ENCODE data around the gene C1orf159. TPM values are rescaled to one million over a fixed set of nuclear protein-coding genes. Genes with fewer than 3 reads are reported as not detected.

C1orf159 gene
- total and polyA plus RNA-seq, 9 of the 15 experiments (the other 6 are each of a cell fraction or from before 2014, with no cell fraction given), result 0.28 to 54.9 (median 10.6) TPM

DNA sequence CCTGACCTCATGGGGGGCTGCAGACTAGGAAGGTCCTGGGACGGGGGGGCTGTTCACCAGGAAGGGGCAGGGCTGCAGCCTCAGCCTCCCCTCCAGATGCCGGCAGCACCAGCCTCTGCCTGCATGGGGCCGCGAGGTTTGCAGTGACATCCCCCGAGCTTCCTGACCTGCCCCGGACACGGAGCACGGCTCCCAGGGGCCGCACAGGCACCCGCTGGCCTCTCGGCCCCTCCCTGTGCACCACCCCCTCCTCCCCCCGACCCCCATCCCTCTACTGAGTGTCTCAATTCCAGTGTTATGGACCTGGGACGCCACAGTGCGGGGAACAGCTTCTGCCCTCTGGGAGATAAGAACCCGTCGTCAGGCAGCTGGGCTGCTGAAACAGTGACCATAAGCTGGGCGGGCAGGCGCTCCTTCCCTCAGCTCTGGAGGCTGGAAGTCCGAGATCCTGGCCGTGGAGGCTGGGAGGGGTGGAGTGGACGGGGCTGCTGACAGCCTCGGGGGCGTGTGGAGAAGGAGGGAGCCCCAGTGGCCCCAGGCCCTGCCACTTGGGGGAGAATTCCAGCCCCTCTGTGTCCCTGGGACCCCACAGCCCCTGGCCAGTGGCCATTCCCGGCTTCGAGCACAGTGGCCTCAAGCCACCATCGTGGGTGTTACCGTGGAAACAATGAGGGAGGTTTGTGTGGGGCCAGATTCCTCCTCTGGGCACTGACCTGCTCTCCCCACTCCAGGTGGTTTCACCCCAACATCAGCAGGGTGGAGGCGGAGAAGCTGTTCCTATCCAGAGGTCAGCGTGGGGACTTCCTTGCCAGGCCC, 53.3 kb downstream of the C1orf159 start (continued):
- TF ChIP-seq ZNF347 (CRISPR knock-in tag; IDR thresholded peaks at IDR 0.05; ENCODE audit: low read depth), result no peak
- TF ChIP-seq, protein P1, sequence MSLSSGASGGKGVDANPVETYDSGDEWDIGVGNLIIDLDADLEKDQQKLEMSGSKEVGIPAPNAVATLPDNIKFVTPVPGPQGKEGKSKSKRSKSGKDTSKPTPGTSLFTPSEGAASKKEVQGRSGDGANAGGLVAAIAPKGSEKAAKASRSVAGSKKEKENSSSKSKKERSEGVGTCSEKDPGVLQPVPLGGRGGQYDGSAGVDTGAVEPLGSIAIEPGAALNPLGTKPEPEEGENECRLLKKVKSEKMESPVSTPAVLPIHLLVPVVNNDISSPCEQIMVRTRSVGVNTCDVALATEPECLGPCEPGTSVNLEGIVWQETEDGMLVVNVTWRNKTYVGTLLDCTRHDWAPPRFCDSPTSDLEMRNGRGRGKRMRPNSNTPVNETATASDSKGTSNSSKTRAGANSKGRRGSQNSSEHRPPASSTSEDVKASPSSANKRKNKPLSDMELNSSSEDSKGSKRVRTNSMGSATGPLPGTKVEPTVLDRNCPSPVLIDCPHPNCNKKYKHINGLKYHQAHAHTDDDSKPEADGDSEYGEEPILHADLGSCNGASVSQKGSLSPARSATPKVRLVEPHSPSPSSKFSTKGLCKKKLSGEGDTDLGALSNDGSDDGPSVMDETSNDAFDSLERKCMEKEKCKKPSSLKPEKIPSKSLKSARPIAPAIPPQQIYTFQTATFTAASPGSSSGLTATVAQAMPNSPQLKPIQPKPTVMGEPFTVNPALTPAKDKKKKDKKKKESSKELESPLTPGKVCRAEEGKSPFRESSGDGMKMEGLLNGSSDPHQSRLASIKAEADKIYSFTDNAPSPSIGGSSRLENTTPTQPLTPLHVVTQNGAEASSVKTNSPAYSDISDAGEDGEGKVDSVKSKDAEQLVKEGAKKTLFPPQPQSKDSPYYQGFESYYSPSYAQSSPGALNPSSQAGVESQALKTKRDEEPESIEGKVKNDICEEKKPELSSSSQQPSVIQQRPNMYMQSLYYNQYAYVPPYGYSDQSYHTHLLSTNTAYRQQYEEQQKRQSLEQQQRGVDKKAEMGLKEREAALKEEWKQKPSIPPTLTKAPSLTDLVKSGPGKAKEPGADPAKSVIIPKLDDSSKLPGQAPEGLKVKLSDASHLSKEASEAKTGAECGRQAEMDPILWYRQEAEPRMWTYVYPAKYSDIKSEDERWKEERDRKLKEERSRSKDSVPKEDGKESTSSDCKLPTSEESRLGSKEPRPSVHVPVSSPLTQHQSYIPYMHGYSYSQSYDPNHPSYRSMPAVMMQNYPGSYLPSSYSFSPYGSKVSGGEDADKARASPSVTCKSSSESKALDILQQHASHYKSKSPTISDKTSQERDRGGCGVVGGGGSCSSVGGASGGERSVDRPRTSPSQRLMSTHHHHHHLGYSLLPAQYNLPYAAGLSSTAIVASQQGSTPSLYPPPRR (CRISPR knock-in tag; IDR thresholded peaks at IDR 0.05; ENCODE audit: borderline replicate concordance), result no peak
- TF ChIP-seq, protein P2, sequence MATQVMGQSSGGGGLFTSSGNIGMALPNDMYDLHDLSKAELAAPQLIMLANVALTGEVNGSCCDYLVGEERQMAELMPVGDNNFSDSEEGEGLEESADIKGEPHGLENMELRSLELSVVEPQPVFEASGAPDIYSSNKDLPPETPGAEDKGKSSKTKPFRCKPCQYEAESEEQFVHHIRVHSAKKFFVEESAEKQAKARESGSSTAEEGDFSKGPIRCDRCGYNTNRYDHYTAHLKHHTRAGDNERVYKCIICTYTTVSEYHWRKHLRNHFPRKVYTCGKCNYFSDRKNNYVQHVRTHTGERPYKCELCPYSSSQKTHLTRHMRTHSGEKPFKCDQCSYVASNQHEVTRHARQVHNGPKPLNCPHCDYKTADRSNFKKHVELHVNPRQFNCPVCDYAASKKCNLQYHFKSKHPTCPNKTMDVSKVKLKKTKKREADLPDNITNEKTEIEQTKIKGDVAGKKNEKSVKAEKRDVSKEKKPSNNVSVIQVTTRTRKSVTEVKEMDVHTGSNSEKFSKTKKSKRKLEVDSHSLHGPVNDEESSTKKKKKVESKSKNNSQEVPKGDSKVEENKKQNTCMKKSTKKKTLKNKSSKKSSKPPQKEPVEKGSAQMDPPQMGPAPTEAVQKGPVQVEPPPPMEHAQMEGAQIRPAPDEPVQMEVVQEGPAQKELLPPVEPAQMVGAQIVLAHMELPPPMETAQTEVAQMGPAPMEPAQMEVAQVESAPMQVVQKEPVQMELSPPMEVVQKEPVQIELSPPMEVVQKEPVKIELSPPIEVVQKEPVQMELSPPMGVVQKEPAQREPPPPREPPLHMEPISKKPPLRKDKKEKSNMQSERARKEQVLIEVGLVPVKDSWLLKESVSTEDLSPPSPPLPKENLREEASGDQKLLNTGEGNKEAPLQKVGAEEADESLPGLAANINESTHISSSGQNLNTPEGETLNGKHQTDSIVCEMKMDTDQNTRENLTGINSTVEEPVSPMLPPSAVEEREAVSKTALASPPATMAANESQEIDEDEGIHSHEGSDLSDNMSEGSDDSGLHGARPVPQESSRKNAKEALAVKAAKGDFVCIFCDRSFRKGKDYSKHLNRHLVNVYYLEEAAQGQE (IDR thresholded peaks at IDR 0.05; ENCODE audit: borderline replicate concordance), result no peak
- TF ChIP-seq, protein P2 (CRISPR knock-in tag; IDR thresholded peaks at IDR 0.05; ENCODE audit: low read depth), result no peak
- TF ChIP-seq MTA1 (IDR thresholded peaks at IDR 0.05; ENCODE audit: borderline replicate concordance), result no peak
- no peak for TF ChIP-seq STAT5A (IDR thresholded peaks at IDR 0.05; ENCODE audit: borderline replicate concordance, low read length)
